ENCODE measurements around the gene OTOL1. TPM values are rescaled to one million over a fixed set of nuclear protein-coding genes. Genes with fewer than 3 reads are reported as not detected.

The OTOL1 gene
- total RNA-seq, 1 experiment from 2014 or later, result not detected

DNA sequence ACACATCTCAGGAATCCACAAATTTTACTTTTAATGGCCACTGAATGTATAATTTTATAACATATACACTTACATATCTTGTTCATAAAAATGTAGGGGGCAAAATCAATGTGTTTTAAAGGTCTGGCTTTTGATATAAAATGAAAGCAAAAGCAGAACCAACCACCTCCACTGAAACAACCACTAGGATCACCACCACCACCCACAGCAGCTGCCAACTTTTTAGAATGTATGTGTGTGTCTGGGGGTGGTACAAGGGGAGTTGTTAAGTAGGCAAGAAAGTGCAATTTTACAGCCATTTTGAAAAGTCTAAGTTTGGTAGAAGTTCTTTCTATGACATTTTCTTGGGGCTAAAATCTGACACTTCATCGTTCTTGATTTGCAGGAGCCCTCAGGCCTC lies 44.0 kb downstream of the OTOL1 start:
- no peaks in the 10 kb centered on the region for H3K9me3 ChIP-seq (ENCODE audit: low read depth, low read length, poor library complexity, severe bottlenecking)
- intact Hi-C loops (cut with micrococcal nuclease; ENCODE audit: unreplicated experiment), result no loop called here
- BruUV-seq (replicated peaks), result no TSS peak
- no peak overlapping the region for H3K27ac ChIP-seq (ENCODE audit: low read depth, low read length, poor library complexity, severe bottlenecking)
- no peak for TF ChIP-seq EZH2 (IDR thresholded peaks at IDR 0.05; ENCODE audit: borderline replicate concordance, low read depth, low read length, poor library complexity, severe bottlenecking)
- TF ChIP-seq, protein P1, sequence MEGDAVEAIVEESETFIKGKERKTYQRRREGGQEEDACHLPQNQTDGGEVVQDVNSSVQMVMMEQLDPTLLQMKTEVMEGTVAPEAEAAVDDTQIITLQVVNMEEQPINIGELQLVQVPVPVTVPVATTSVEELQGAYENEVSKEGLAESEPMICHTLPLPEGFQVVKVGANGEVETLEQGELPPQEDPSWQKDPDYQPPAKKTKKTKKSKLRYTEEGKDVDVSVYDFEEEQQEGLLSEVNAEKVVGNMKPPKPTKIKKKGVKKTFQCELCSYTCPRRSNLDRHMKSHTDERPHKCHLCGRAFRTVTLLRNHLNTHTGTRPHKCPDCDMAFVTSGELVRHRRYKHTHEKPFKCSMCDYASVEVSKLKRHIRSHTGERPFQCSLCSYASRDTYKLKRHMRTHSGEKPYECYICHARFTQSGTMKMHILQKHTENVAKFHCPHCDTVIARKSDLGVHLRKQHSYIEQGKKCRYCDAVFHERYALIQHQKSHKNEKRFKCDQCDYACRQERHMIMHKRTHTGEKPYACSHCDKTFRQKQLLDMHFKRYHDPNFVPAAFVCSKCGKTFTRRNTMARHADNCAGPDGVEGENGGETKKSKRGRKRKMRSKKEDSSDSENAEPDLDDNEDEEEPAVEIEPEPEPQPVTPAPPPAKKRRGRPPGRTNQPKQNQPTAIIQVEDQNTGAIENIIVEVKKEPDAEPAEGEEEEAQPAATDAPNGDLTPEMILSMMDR (conservative IDR thresholded peaks at IDR 0.05; ENCODE audit: low read depth, low read length), result no peak
- no peaks in the 10 kb centered on the region for H3K4me1 ChIP-seq (ENCODE audit: insufficient read depth, low read length, poor library complexity, severe bottlenecking)
- CTCF ChIA-PET, result no interaction called here
- H3K4me3 ChIP-seq (ENCODE audit: low read depth, low read length, poor library complexity, severe bottlenecking), result no peak overlapping the region
- H3K27me3 ChIP-seq (replicated peaks; ENCODE audit: insufficient read depth, low read depth, low read length, poor library complexity), result no peaks in the 10 kb centered on the region
- POLR2A ChIA-PET (ENCODE audit: low non-redundant PET), result no interaction called here
- no peak for DNase-seq (ENCODE audit: low spot score)
- no peaks in the 10 kb centered on the region for H3K36me3 ChIP-seq (ENCODE audit: insufficient read depth, low read length, poor library complexity, severe bottlenecking)

DNA sequence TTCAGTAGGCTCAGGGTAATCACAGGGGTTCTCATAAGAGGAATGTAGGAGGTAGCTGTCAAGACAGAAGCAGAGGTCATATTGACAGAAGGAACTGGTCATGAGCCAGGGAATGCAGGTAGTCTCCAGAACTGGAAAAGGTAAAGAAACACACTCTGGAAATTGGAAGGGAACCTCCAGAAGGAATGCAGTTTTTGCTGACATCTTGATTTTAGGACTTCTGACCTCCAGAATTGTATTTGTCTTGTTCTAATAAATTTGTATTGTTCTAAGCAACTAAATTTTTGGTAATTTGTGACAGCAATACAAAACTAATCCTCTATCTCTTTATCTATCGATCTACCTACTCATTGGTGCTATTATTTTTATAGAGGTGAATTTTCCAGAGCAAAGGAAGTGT lies 49.2 kb downstream of the OTOL1 start:
- intact Hi-C loops (cut with micrococcal nuclease; ENCODE audit: unreplicated experiment), result no loop called here
- peaks cover 8% of the 10 kb centered on the region for H3K4me1 ChIP-seq (ENCODE audit: insufficient read depth, low read length, poor library complexity, severe bottlenecking)
- DNase-seq (ENCODE audit: low spot score), result no peak
- no peaks in the 10 kb centered on the region for H3K9me3 ChIP-seq (ENCODE audit: low read depth, low read length, poor library complexity, severe bottlenecking)
- ChIA-PET POLR2A (ENCODE audit: low non-redundant PET) (no interaction called here), CTCF (no interaction called here)
- BruUV-seq (replicated peaks), result no TSS peak
- no peak overlapping the region for H3K4me3 ChIP-seq (ENCODE audit: low read depth, low read length, poor library complexity, severe bottlenecking)
- TF ChIP-seq EZH2 (IDR thresholded peaks at IDR 0.05; ENCODE audit: borderline replicate concordance, low read depth, low read length, poor library complexity, severe bottlenecking), result no peak
- TF ChIP-seq, protein P1 (conservative IDR thresholded peaks at IDR 0.05; ENCODE audit: low read depth, low read length), result no peak
- H3K27me3 ChIP-seq (replicated peaks; ENCODE audit: insufficient read depth, low read depth, low read length, poor library complexity), result no peaks in the 10 kb centered on the region
- H3K36me3 ChIP-seq (ENCODE audit: insufficient read depth, low read length, poor library complexity, severe bottlenecking), result no peaks in the 10 kb centered on the region
- H3K27ac ChIP-seq (ENCODE audit: low read depth, low read length, poor library complexity, severe bottlenecking), result no peak overlapping the region

DNA sequence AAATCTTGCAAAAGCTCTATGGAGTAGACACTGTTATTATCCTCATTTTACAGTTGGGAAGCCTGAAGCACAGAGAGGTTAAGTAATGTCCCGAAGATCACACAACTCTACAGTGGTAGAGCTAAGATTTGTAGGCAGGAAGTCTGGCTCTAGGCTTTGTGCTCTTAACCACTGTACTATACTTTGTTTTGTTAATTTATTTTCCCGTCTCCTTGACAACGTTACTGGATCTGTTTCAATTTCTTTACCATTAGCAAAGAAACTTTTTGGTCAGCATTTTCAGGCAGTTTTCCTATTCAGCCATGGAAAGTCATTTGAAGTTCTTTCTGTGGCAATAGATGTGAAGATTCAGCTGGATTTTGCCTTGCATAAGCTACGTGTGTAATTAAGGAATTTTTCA lies 51.7 kb downstream of the OTOL1 start:
- H3K27me3 ChIP-seq (replicated peaks; ENCODE audit: insufficient read depth, low read depth, low read length, poor library complexity), result no peaks in the 10 kb centered on the region
- CTCF ChIA-PET, result no interaction called here
- peaks cover 13% of the 10 kb centered on the region for H3K4me1 ChIP-seq (ENCODE audit: insufficient read depth, low read length, poor library complexity, severe bottlenecking)
- no peak overlapping the region for H3K4me3 ChIP-seq (ENCODE audit: low read depth, low read length, poor library complexity, severe bottlenecking)
- DNase-seq (ENCODE audit: low spot score), result peak; percentile 61
- no peaks in the 10 kb centered on the region for H3K36me3 ChIP-seq (ENCODE audit: insufficient read depth, low read length, poor library complexity, severe bottlenecking)
- no peaks in the 10 kb centered on the region for H3K9me3 ChIP-seq (ENCODE audit: low read depth, low read length, poor library complexity, severe bottlenecking)
- TF ChIP-seq, protein P1 (conservative IDR thresholded peaks at IDR 0.05; ENCODE audit: low read depth, low read length), result no peak
- TF ChIP-seq EZH2 (IDR thresholded peaks at IDR 0.05; ENCODE audit: borderline replicate concordance, low read depth, low read length, poor library complexity, severe bottlenecking), result no peak
- POLR2A ChIA-PET (ENCODE audit: low non-redundant PET), result no interaction called here
- intact Hi-C loops (cut with micrococcal nuclease; ENCODE audit: unreplicated experiment), result no loop called here
- H3K27ac ChIP-seq (ENCODE audit: low read depth, low read length, poor library complexity, severe bottlenecking), result no peak overlapping the region
- BruUV-seq (replicated peaks), result no TSS peak
